K562 (cell line): Measurements from ENCODE around the gene C10orf105. TPM values are rescaled to one million over a fixed set of nuclear protein-coding genes. Genes with fewer than 3 reads are reported as not detected.

ENCODE experiments used
- BRF1 ChIP-seq: IDR thresholded peaks from 3 replicates; pipeline ENCODE4 v1.6.1; 2011; ENCODE audit warnings: borderline replicate concordance, mild to moderate bottlenecking; ENCODE audit not compliant: insufficient read length; ENCODE audit errors: extremely low read depth
- DEAF1 ChIP-seq: fragments of 450-650 bp; formaldehyde crosslinking; IDR thresholded peaks from 2 replicates; pipeline ENCODE4 v1.4.0; 2020; ENCODE audit warnings: mild to moderate bottlenecking, moderate library complexity
- ELF4 ChIP-seq: fragments of 450-650 bp; formaldehyde crosslinking; IDR thresholded peaks from 2 replicates; pipeline ENCODE4 v1.4.0; 2022; ENCODE audit warnings: missing genetic modification characterization
- FOXO4 ChIP-seq: fragments of 450-650 bp; formaldehyde crosslinking; IDR thresholded peaks from 2 replicates; pipeline ENCODE4 v1.4.0; 2020; ENCODE audit warnings: mild to moderate bottlenecking, moderate library complexity
- GTF2F1 ChIP-seq: IDR thresholded peaks from 2 replicates; pipeline ENCODE4 v1.6.1; 2011; ENCODE audit warnings: low read depth, low read length, improper control_type of control experiment
- MAFF ChIP-seq: IDR thresholded peaks from 2 replicates; pipeline ENCODE4 v1.6.1; 2012; ENCODE audit warnings: low read length, improper control_type of control experiment
- MNT ChIP-seq, 2 experiments: fragments of 450-650 bp; conservative IDR thresholded peaks; 2 replicates each; pipeline ENCODE4 v1.6.1; 2017; ENCODE audit warnings: mild to moderate bottlenecking in 2 of 2, moderate library complexity in 2 of 2
- NR2C1 ChIP-seq, 2 experiments: fragments of 450-650 bp; IDR thresholded peaks; 2 replicates each; pipeline ENCODE4 v1.6.1; 2017; ENCODE audit warnings: mild to moderate bottlenecking in 2 of 2, antibody characterized with exemption in 1 of 2, inconsistent platforms in 1 of 2, missing compliant biosample characterization in 1 of 2, missing genetic modification characterization in 1 of 2
- POLR2B ChIP-seq: fragments of 450-650 bp; IDR thresholded peaks from 2 replicates; pipeline ENCODE4 v1.6.1; 2018; ENCODE audit warnings: low read depth; ENCODE audit not compliant: partially characterized antibody
- SMARCE1 ChIP-seq: fragments of 450-650 bp; IDR thresholded peaks from 2 replicates; pipeline ENCODE4 v1.7.1; 2016; ENCODE audit warnings: mild to moderate bottlenecking
- TCF15 ChIP-seq: fragments of 250-450 bp; sonication (Bioruptor Pico); IDR thresholded peaks from 2 replicates; pipeline ENCODE4 v1.8.0; 2022; ENCODE audit warnings: moderate library complexity, mild to moderate bottlenecking, inconsistent platforms
- TCFL5 ChIP-seq: fragments of 250-450 bp; sonication (Bioruptor Pico); conservative IDR thresholded peaks from 2 replicates; pipeline ENCODE4 v1.6.1; 2021; ENCODE audit warnings: mild to moderate bottlenecking, moderate library complexity, matching md5 sums
- TFAM ChIP-seq: fragments of 250-450 bp; sonication (Bioruptor Pico); conservative IDR thresholded peaks from 2 replicates; pipeline ENCODE4 v1.5.0; 2021; ENCODE audit warnings: mild to moderate bottlenecking, moderate library complexity
- ZBTB17 ChIP-seq: fragments of 450-650 bp; formaldehyde crosslinking; IDR thresholded peaks from 2 replicates; pipeline ENCODE4 v1.4.0; 2020; ENCODE audit warnings: mild to moderate bottlenecking
- ZBTB33 ChIP-seq: sonication (generic); formaldehyde crosslinking; IDR thresholded peaks from 2 replicates; pipeline ENCODE4 v1.8.1; 2023; ENCODE audit warnings: mild to moderate bottlenecking, missing genetic modification reagents
- ZNF282 ChIP-seq: sonication (generic); formaldehyde crosslinking; IDR thresholded peaks from 2 replicates; pipeline ENCODE4 v1.8.1; 2023; ENCODE audit warnings: missing genetic modification reagents
- ZNF778 ChIP-seq: fragments of 450-650 bp; formaldehyde crosslinking; IDR thresholded peaks from 2 replicates; pipeline ENCODE4 v1.4.0; 2020; ENCODE audit warnings: mild to moderate bottlenecking, moderate library complexity
- polyA plus RNA-seq, 8 experiments: library from polyadenylated mRNA; depleted of rRNA in 4 of 8; stranded (reverse) in 5 of 8; unstranded in 3 of 8; fragments of >200 nt; fragmentation: Nextera tagmentation in 2 of 8; fragmentation: Illumina TruSeq in 1 of 8; extraction: Ambion mirVana in 2 of 8; extraction: Trizol in 1 of 8; gene quantifications; 2 replicates each; pipeline versions ENCODE4 v1.2.1 to v1.2.3, GENCODE V29; 2011 to 2014; ENCODE audit warnings: inconsistent platforms in 1 of 8, missing spikeins in 1 of 8
- total RNA-seq, 7 experiments: library from RNA; depleted of rRNA in 6 of 7; stranded (reverse); fragments of >200 nt in 6 of 7; fragmentation: Illumina TruSeq in 2 of 7; extraction: Trizol in 2 of 7; gene quantifications; 2 replicates each; pipeline versions ENCODE4 v1.2.1 to v1.2.3, GENCODE V29; 2011 to 2021; ENCODE audit warnings: low replicate concordance in 1 of 7

Gene C10orf105
- total and polyA plus RNA-seq, 9 of the 15 experiments (the other 6 are each of a cell fraction or from before 2014, with no cell fraction given): 0.03 to 0.25 (median 0.04) TPM; not detected in 3

GRCh38 chr10:71747551-71748523 is 28.3 kb upstream of the C10orf105 start (continued):
- peak; percentile 54 for TF ChIP-seq DEAF1 (CRISPR knock-in tag)
- TF ChIP-seq TFAM: no peak
- no peak for TF ChIP-seq NR2C1 (IDR thresholded peaks at IDR 0.05)
- 0 out of 2 replicates have a peak, but pooled peaks have one; percentile 3 for TF ChIP-seq NR2C1 (tag; IDR thresholded peaks at IDR 0.05)
- no peak for TF ChIP-seq POLR2B
- no peak for TF ChIP-seq MNT (conservative IDR thresholded peaks at IDR 0.05)
- TF ChIP-seq ELF4 (CRISPR knock-in tag): peak; percentile 69; the same call in 1 of the 2 replicates
- peak; percentile 55; the same call in 1 of the 2 replicates for TF ChIP-seq TCFL5
- TF ChIP-seq TCF15 (CRISPR knock-in tag): peak; percentile 52; the same call in 1 of the 2 replicates
- no peak for TF ChIP-seq BRF1
- TF ChIP-seq SMARCE1: no peak
- no peak for TF ChIP-seq ZNF778 (CRISPR knock-in tag)
- 0 out of 2 replicates have a peak, but pooled peaks have one; percentile 3 for TF ChIP-seq ZBTB33
- peak; percentile 66 for TF ChIP-seq MAFF
- TF ChIP-seq GTF2F1: no peak
- TF ChIP-seq ZNF282 (CRISPR knock-in tag): no peak
- peak; percentile 59; the same call in 1 of the 2 replicates for TF ChIP-seq ZBTB17 (CRISPR knock-in tag)
- TF ChIP-seq FOXO4 (CRISPR knock-in tag): no peak
